Measurements from ENCODE around the gene RPL4.
"Not testable (repeated sequence)": the region's sequence is repeated elsewhere in the genome, so short reads cannot be mapped to it uniquely, and the experiment has no call there.

Gene RPL4

GRCh38 chr15:66505430-66505811 lies 766 bp upstream of the RPL4 start:
- H4K20me1 ChIP-seq (ENCODE audit: control insufficient read depth, insufficient read depth, low read depth, low read length), result peaks cover 23% of the 10 kb centered on the region; the same call in 1 of the 2 replicates
- H3K27ac ChIP-seq (ENCODE audit: low read depth, low read length), result peak overlapping the region; percentile 90
- peaks cover 71% of the 10 kb centered on the region for H3K36me3 ChIP-seq (ENCODE audit: control insufficient read depth, low read length)
- peak overlapping the region; percentile 98 for H3K4me3 ChIP-seq (ENCODE audit: low read length)
- peak overlapping the region; percentile 78 for H3K4me2 ChIP-seq (ENCODE audit: low read length)
- H3K27me3 ChIP-seq (ENCODE audit: control insufficient read depth, low read length), result no peaks in the 10 kb centered on the region
- H3K9me3 ChIP-seq (ENCODE audit: control insufficient read depth, insufficient read depth, low read length), result no peaks in the 10 kb centered on the region
- TF ChIP-seq CTCF (IDR thresholded peaks at IDR 0.05; ENCODE audit: low read depth, low read length, poor library complexity, severe bottlenecking) (no peak), EZH2phosphoT487 (IDR thresholded peaks at IDR 0.05; ENCODE audit: borderline replicate concordance, low read length) (no peak)
- peaks cover 52% of the 10 kb centered on the region for H3K4me1 ChIP-seq (ENCODE audit: control insufficient read depth, low read length)
- peaks cover 43% of the 10 kb centered on the region for H3F3A ChIP-seq (ENCODE audit: control insufficient read depth, insufficient read depth)
- H3K79me2 ChIP-seq (ENCODE audit: control insufficient read depth, low read length), result peaks cover 87% of the 10 kb centered on the region
- no peaks in the 10 kb centered on the region for H3K9me2 ChIP-seq (replicated peaks; ENCODE audit: control insufficient read depth, low read length)

DNA sequence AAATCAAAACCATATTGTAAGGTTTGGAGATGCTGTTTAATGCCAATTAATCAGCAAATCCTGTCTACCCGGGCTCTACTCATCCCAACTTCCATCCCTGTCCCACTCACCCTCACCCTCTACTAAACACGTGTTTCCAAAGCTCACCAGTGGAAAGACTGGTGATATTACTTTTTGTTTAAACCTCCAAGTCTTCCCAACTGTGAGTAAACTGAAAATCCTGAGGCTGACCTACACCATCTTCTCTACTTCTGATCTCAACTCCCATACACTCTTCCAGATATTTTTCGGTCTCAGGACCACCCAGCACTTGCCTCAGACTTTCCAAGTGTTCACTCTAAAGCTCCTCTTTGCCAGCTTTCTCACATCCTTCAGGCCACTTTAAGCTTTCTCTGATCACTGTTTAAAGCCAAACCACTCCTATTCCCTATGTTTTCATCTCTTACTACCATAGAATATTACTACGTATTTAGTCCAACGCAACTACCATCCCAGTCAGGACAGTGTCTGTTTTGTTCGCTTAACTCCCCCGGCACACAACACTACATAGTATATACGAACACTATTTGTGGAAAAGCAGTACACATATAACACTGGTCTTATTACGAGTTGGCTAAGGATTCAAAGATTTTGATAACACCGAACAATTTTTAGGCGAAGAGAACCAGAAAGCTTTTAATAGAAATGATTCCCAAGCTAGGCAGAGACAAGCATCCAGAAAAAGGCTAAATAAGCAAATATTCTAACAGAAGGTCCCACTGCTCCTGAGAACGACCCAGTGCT lies 684 bp downstream of the RPL4 start:
- peak overlapping the region; percentile 98 for H3K4me3 ChIP-seq (ENCODE audit: low read length)
- no peaks in the 10 kb centered on the region for H3K9me3 ChIP-seq (ENCODE audit: control insufficient read depth, insufficient read depth, low read length)
- H3F3A ChIP-seq (ENCODE audit: control insufficient read depth, insufficient read depth), result peaks cover 55% of the 10 kb centered on the region
- H3K4me1 ChIP-seq (ENCODE audit: control insufficient read depth, low read length), result peaks cover 57% of the 10 kb centered on the region
- peaks cover 81% of the 10 kb centered on the region for H3K79me2 ChIP-seq (ENCODE audit: control insufficient read depth, low read length)
- peak overlapping the region; percentile 78 for H3K4me2 ChIP-seq (ENCODE audit: low read length)
- H3K27ac ChIP-seq (ENCODE audit: low read depth, low read length), result peak overlapping the region; percentile 90
- TF ChIP-seq EZH2phosphoT487 (IDR thresholded peaks at IDR 0.05; ENCODE audit: borderline replicate concordance, low read length), result no peak
- TF ChIP-seq CTCF (IDR thresholded peaks at IDR 0.05; ENCODE audit: low read depth, low read length, poor library complexity, severe bottlenecking), result no peak
- peaks cover 23% of the 10 kb centered on the region; the same call in 1 of the 2 replicates for H4K20me1 ChIP-seq (ENCODE audit: control insufficient read depth, insufficient read depth, low read depth, low read length)
- H3K27me3 ChIP-seq (ENCODE audit: control insufficient read depth, low read length), result no peaks in the 10 kb centered on the region
- peaks cover 79% of the 10 kb centered on the region for H3K36me3 ChIP-seq (ENCODE audit: control insufficient read depth, low read length)
- H3K9me2 ChIP-seq (replicated peaks; ENCODE audit: control insufficient read depth, low read length), result no peaks in the 10 kb centered on the region

DNA sequence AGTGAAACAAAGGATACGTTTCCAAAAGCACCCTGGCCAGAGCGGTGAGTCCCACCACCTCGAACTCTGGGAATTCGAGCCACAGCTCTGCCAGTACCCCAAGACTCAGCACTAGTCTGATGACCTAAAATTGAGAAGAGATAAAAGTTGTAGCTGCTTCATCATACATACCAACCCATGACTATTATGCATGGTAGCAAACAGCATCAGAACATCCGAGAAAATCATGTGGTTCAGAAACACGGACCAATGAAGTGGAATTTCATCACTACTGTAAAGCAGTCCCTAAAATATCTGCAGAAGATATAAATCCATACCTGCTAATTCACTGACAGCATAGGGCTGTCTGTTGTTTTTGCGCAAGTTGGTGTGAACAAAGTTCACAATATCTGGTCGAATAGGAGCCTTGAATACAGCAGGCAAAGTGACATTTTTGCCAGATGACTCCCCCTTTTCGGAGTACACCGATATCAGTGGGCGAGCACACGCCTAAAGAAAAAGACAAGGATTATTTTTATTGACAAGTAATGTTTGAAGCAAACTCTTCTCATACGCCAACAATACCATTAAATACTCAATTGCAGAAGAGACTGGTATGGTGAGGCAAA lies 1.5 kb downstream of the RPL4 start:
- H3K79me2 ChIP-seq (ENCODE audit: control insufficient read depth, low read length), result peaks cover 73% of the 10 kb centered on the region
- peak overlapping the region; percentile 78 for H3K4me2 ChIP-seq (ENCODE audit: low read length)
- H3K4me3 ChIP-seq (ENCODE audit: low read length), result peak overlapping the region; percentile 98
- H3F3A ChIP-seq (ENCODE audit: control insufficient read depth, insufficient read depth), result peaks cover 63% of the 10 kb centered on the region
- peaks cover 58% of the 10 kb centered on the region for H3K4me1 ChIP-seq (ENCODE audit: control insufficient read depth, low read length)
- H3K9me3 ChIP-seq (ENCODE audit: control insufficient read depth, insufficient read depth, low read length); H3K27me3 ChIP-seq (ENCODE audit: control insufficient read depth, low read length); H3K9me2 ChIP-seq (replicated peaks; ENCODE audit: control insufficient read depth, low read length): not testable (repeated sequence)
- H3K27ac ChIP-seq (ENCODE audit: low read depth, low read length), result peak overlapping the region; percentile 90
- peaks cover 80% of the 10 kb centered on the region for H3K36me3 ChIP-seq (ENCODE audit: control insufficient read depth, low read length)
- peaks cover 23% of the 10 kb centered on the region for H4K20me1 ChIP-seq (ENCODE audit: control insufficient read depth, insufficient read depth, low read depth, low read length)

GRCh38 chr15:66502491-66502890 lies 2.2 kb downstream of the RPL4 start:
- Histone ChIP-seq H3K4me2 (ENCODE audit: low read length) (peak overlapping the region; percentile 78), H3K4me1 (ENCODE audit: control insufficient read depth, low read length) (peaks cover 56% of the 10 kb centered on the region), H3K27me3 (ENCODE audit: control insufficient read depth, low read length) (no peaks in the 10 kb centered on the region), H3K36me3 (ENCODE audit: control insufficient read depth, low read length) (peaks cover 80% of the 10 kb centered on the region), H3K9me2 (replicated peaks; ENCODE audit: control insufficient read depth, low read length) (no peaks in the 10 kb centered on the region), H3K4me3 (ENCODE audit: low read length) (peak overlapping the region; percentile 98), H3K27ac (ENCODE audit: low read depth, low read length) (peak overlapping the region; percentile 90), H3F3A (ENCODE audit: control insufficient read depth, insufficient read depth) (peaks cover 67% of the 10 kb centered on the region), H3K9me3 (ENCODE audit: control insufficient read depth, insufficient read depth, low read length) (no peaks in the 10 kb centered on the region), H3K79me2 (ENCODE audit: control insufficient read depth, low read length) (peaks cover 67% of the 10 kb centered on the region), H4K20me1 (ENCODE audit: control insufficient read depth, insufficient read depth, low read depth, low read length) (peaks cover 23% of the 10 kb centered on the region)
- TF ChIP-seq CTCF (IDR thresholded peaks at IDR 0.05; ENCODE audit: low read depth, low read length, poor library complexity, severe bottlenecking) (no peak), EZH2phosphoT487 (IDR thresholded peaks at IDR 0.05; ENCODE audit: borderline replicate concordance, low read length) (no peak)

DNA sequence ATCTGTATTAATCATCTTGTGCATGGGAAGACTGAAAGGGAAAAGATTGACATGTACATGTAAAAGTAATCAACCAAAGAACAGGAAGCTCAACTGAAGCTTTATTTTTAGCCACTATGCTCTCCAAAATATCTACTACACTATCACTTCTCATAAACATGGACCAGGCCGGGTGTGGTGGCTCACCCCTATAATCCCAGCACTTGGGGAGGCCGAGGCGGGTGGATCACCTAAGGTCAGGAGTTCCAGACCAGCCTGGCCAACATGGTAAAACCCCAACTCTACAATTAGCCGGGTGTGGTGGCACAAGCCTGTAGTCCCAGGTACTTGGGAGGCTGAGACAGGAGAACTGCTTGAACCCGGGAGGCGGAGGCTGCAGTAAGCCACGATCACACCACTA lies 4.3 kb downstream of the RPL4 start:
- Histone ChIP-seq H3K4me1 (ENCODE audit: control insufficient read depth, low read length) (peaks cover 58% of the 10 kb centered on the region), H3F3A (ENCODE audit: control insufficient read depth, insufficient read depth) (peaks cover 67% of the 10 kb centered on the region), H3K79me2 (ENCODE audit: control insufficient read depth, low read length) (peaks cover 68% of the 10 kb centered on the region), H3K36me3 (ENCODE audit: control insufficient read depth, low read length) (peaks cover 93% of the 10 kb centered on the region), H4K20me1 (ENCODE audit: control insufficient read depth, insufficient read depth, low read depth, low read length) (peaks cover 23% of the 10 kb centered on the region), H3K4me2 (ENCODE audit: low read length) (peak overlapping the region; percentile 17; the same call in 1 of the 2 replicates), H3K27ac (ENCODE audit: low read depth, low read length) (peak overlapping the region; percentile 90)
- H3K27me3 ChIP-seq (ENCODE audit: control insufficient read depth, low read length); H3K4me3 ChIP-seq (ENCODE audit: low read length); H3K9me2 ChIP-seq (replicated peaks; ENCODE audit: control insufficient read depth, low read length); H3K9me3 ChIP-seq (ENCODE audit: control insufficient read depth, insufficient read depth, low read length): not testable (repeated sequence)
